ENCODE measurements around the gene CCDC184. TPM values are rescaled to one million over a fixed set of nuclear protein-coding genes. Genes with fewer than 3 reads are reported as not detected.
"Not testable (repeated sequence)": the region's sequence is repeated elsewhere in the genome, so short reads cannot be mapped to it uniquely, and the experiment has no call there.

CCDC184 gene
- total and polyA plus RNA-seq, 4 donors, result 0.07 to 0.13 (median 0.08) TPM; not detected in 1

DNA sequence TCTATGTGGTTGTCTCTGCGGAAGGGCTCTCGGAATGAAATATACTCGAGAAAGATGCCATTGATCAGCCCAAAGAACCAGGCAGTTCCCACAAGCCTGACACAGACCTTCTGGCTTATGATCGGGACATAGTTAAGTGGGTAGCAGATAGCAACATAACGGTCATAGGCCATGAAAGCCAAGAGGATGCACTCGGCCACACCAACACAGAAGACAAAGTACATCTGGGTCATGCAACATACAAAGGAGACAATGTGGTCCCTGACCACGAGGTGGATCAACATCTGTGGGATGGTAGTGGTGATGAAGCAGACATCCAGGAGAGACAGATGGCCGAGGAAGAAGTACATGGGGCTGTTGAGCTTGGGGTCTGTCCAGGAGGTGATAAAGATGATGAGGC, 19.3 kb downstream of the CCDC184 start:
- H3K9ac ChIP-seq (ENCODE audit: low read depth in 1 of 2, low read length in 2 of 2), result no peak overlapping the region
- no peak for TF ChIP-seq RAD21 (IDR thresholded peaks at IDR 0.05)
- TF ChIP-seq, protein P1, sequence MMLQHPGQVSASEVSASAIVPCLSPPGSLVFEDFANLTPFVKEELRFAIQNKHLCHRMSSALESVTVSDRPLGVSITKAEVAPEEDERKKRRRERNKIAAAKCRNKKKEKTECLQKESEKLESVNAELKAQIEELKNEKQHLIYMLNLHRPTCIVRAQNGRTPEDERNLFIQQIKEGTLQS (IDR thresholded peaks at IDR 0.05), result no peak
- TF ChIP-seq GABPA (IDR thresholded peaks at IDR 0.05 in 1 of 2, conservative IDR thresholded peaks at IDR 0.05 in 1 of 2), result no peak
- TF ChIP-seq HNF4G (IDR thresholded peaks at IDR 0.05), result no peak
- TF ChIP-seq, protein P2, sequence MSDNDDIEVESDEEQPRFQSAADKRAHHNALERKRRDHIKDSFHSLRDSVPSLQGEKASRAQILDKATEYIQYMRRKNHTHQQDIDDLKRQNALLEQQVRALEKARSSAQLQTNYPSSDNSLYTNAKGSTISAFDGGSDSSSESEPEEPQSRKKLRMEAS (IDR thresholded peaks at IDR 0.05), result no peak
- TF ChIP-seq FOXA1 (IDR thresholded peaks at IDR 0.05), result no peak
- TF ChIP-seq NR2F2 (IDR thresholded peaks at IDR 0.05), result no peak
- no peak for TF ChIP-seq TAF1 (conservative IDR thresholded peaks at IDR 0.05)
- TF ChIP-seq FOXA2 (IDR thresholded peaks at IDR 0.05), result no peak
- TF ChIP-seq JUND (IDR thresholded peaks at IDR 0.05), result no peak
- TF ChIP-seq RXRA (IDR thresholded peaks at IDR 0.05), result no peak
- 91% methylated on average over 8 of the region's 8 CpGs for WGBS
- no peak overlapping the region for H3K27ac ChIP-seq (ENCODE audit: low read depth in 1 of 2, low read length in 2 of 2)
- no peak for DNase-seq (ENCODE audit: low spot score)
- peaks cover 4 to 20% (median 7%) of the 10 kb centered on the region in 4 donors for H3K9me3 ChIP-seq (ENCODE audit: control insufficient read depth in 4 of 4, low read length in 3 of 4)
- peaks cover 0 to 4% (median 0%) of the 10 kb centered on the region in 4 donors for H3K36me3 ChIP-seq (ENCODE audit: control insufficient read depth in 4 of 4, insufficient read depth in 3 of 4, low read depth in 1 of 4, low read length in 3 of 4)
- H3K4me1 ChIP-seq (ENCODE audit: control insufficient read depth in 4 of 4, insufficient read depth in 4 of 4, low read length in 3 of 4), result peaks cover 0 to 5% (median 0%) of the 10 kb centered on the region in 4 donors
- no peaks in the 10 kb centered on the region for H3K27me3 ChIP-seq (ENCODE audit: control insufficient read depth in 4 of 4, insufficient read depth in 4 of 4, low read length in 3 of 4)
- H3K4me3 ChIP-seq (ENCODE audit: low read depth in 1 of 3, low read length in 3 of 3), result no peak overlapping the region

DNA sequence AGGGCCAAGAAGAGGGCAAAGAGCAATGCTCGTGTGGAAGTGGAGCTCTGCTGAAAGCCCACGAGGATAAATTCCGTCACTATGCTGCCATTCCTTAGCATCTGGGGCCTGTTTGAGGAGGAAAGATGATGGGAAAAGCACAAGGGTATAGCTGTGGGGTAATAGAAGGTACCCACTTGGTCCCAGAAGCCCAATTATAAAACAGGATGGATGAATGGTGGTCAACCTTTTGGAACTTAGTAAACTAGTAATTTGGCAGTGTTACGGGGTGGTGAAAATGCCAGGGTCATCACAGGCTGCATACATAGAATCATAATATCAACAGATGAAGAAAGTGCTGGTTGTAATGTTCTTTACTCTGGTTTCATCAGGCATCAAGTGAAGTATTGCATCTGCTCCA, 19.7 kb downstream of the CCDC184 start, which contains the start of gene OR10AD1:
OR10AD1 (minus strand) TSS at position 101 of the 400 bp plus-strand sequence; CDS start at position 101, 0 bp downstream.
- WGBS, result 79% methylated on average over 4 of the region's 4 CpGs
- Histone ChIP-seq H3K9ac (ENCODE audit: low read depth in 1 of 2, low read length in 2 of 2) (no peak within 1 kb of the TSS), H3K36me3 (ENCODE audit: control insufficient read depth in 4 of 4, insufficient read depth in 3 of 4, low read depth in 1 of 4, low read length in 3 of 4) (peaks cover 0 to 4% (median 0%) of the 10 kb centered on the region in 4 donors), H3K9me3 (ENCODE audit: control insufficient read depth in 4 of 4, low read length in 3 of 4) (peaks cover 4 to 25% (median 8%) of the 10 kb centered on the region in 4 donors), H3K27me3 (ENCODE audit: control insufficient read depth in 4 of 4, insufficient read depth in 4 of 4, low read length in 3 of 4) (no peaks in the 10 kb centered on the region), H3K4me3 (ENCODE audit: low read depth in 1 of 3, low read length in 3 of 3) (no peak within 1 kb of the TSS), H3K27ac (ENCODE audit: low read depth in 1 of 2, low read length in 2 of 2) (no peak within 1 kb of the TSS), H3K4me1 (ENCODE audit: control insufficient read depth in 4 of 4, insufficient read depth in 4 of 4, low read length in 3 of 4) (peaks cover 0 to 3% (median 0%) of the 10 kb centered on the region in 4 donors)
- no peak for DNase-seq (ENCODE audit: low spot score)
- TF ChIP-seq, protein P3, sequence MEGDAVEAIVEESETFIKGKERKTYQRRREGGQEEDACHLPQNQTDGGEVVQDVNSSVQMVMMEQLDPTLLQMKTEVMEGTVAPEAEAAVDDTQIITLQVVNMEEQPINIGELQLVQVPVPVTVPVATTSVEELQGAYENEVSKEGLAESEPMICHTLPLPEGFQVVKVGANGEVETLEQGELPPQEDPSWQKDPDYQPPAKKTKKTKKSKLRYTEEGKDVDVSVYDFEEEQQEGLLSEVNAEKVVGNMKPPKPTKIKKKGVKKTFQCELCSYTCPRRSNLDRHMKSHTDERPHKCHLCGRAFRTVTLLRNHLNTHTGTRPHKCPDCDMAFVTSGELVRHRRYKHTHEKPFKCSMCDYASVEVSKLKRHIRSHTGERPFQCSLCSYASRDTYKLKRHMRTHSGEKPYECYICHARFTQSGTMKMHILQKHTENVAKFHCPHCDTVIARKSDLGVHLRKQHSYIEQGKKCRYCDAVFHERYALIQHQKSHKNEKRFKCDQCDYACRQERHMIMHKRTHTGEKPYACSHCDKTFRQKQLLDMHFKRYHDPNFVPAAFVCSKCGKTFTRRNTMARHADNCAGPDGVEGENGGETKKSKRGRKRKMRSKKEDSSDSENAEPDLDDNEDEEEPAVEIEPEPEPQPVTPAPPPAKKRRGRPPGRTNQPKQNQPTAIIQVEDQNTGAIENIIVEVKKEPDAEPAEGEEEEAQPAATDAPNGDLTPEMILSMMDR (IDR thresholded peaks at IDR 0.05; ENCODE audit: low read depth, low read length, missing input control), result no peak
- TF ChIP-seq RXRA (IDR thresholded peaks at IDR 0.05), result no peak
- no peak for TF ChIP-seq TAF1 (conservative IDR thresholded peaks at IDR 0.05)
- TF ChIP-seq JUND (IDR thresholded peaks at IDR 0.05), result no peak
- TF ChIP-seq, protein P1 (IDR thresholded peaks at IDR 0.05), result no peak
- no peak for TF ChIP-seq SP1 (IDR thresholded peaks at IDR 0.05)
- TF ChIP-seq ZBTB33 (IDR thresholded peaks at IDR 0.05), result no peak
- TF ChIP-seq FOXA1 (IDR thresholded peaks at IDR 0.05), result no peak
- TF ChIP-seq, protein P4, sequence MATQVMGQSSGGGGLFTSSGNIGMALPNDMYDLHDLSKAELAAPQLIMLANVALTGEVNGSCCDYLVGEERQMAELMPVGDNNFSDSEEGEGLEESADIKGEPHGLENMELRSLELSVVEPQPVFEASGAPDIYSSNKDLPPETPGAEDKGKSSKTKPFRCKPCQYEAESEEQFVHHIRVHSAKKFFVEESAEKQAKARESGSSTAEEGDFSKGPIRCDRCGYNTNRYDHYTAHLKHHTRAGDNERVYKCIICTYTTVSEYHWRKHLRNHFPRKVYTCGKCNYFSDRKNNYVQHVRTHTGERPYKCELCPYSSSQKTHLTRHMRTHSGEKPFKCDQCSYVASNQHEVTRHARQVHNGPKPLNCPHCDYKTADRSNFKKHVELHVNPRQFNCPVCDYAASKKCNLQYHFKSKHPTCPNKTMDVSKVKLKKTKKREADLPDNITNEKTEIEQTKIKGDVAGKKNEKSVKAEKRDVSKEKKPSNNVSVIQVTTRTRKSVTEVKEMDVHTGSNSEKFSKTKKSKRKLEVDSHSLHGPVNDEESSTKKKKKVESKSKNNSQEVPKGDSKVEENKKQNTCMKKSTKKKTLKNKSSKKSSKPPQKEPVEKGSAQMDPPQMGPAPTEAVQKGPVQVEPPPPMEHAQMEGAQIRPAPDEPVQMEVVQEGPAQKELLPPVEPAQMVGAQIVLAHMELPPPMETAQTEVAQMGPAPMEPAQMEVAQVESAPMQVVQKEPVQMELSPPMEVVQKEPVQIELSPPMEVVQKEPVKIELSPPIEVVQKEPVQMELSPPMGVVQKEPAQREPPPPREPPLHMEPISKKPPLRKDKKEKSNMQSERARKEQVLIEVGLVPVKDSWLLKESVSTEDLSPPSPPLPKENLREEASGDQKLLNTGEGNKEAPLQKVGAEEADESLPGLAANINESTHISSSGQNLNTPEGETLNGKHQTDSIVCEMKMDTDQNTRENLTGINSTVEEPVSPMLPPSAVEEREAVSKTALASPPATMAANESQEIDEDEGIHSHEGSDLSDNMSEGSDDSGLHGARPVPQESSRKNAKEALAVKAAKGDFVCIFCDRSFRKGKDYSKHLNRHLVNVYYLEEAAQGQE (IDR thresholded peaks at IDR 0.05), result no peak
- no peak for TF ChIP-seq RAD21 (IDR thresholded peaks at IDR 0.05)
- no peak for TF ChIP-seq HNF4G (IDR thresholded peaks at IDR 0.05)

DNA sequence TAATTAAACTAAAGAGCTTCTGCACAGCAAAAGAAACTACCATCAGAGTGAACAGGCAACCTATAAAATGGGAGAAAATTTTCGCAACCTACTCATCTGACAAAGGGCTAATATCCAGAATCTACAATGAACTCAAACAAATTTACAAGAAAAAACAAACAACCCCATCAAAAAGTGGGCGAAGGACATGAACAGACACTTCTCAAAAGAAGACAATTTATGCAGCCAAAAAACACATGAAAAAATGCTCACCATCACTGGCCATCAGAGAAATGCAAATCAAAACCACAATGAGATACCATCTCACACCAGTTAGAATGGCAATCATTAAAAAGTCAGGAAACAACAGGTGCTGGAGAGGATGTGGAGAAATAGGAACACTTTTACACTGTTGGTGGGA, 26.1 kb downstream of the CCDC184 start:
- WGBS, result 98% methylated on average over 1 of the region's 2 CpGs
- not testable (repeated sequence) for H3K4me1 ChIP-seq (ENCODE audit: control insufficient read depth in 4 of 4, insufficient read depth in 4 of 4, low read length in 3 of 4); H3K4me3 ChIP-seq (ENCODE audit: low read depth in 1 of 3, low read length in 3 of 3); H3K9ac ChIP-seq (ENCODE audit: low read depth in 1 of 2, low read length in 2 of 2); H3K27me3 ChIP-seq (ENCODE audit: control insufficient read depth in 4 of 4, insufficient read depth in 4 of 4, low read length in 3 of 4); H3K27ac ChIP-seq (ENCODE audit: low read depth in 1 of 2, low read length in 2 of 2); DNase-seq (ENCODE audit: low spot score); H3K36me3 ChIP-seq (ENCODE audit: control insufficient read depth in 4 of 4, insufficient read depth in 3 of 4, low read depth in 1 of 4, low read length in 3 of 4)
- H3K9me3 ChIP-seq (ENCODE audit: control insufficient read depth in 4 of 4, low read length in 3 of 4), result peaks cover 2 to 21% (median 7%) of the 10 kb centered on the region in 4 donors

Measured in liver (tissue), 9 donors.